ENCODE results near the gene TREH. TPM values are rescaled to one million over a fixed set of nuclear protein-coding genes. Genes with fewer than 3 reads are reported as not detected.
"Not testable (repeated sequence)": the region's sequence is repeated elsewhere in the genome, so short reads cannot be mapped to it uniquely, and the experiment has no call there.

TREH gene
- total RNA-seq, 2 donors from 2014 or later = 2.4 TPM; not detected in 1

DNA sequence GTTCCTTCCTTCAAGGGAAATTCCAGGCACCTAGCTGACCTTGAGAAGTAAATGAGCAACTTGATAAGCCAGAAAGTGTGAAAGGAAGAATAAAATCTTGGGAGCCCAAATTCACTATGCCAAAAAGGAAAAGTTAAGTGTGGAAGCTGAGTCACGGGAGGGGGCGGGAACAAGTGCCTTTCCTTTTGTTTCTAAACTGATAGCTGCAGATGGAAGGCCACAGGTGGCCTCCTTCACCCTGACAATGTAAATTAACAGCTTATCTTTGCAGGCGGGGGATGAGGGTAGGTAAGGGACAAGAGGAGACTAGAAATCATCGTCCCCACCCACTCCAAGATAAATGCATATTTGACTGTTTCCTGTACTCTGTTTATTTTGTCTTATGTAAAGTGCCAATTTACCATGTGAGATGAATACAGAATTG lies 36.4 kb upstream of the TREH start:
- no peak for TF ChIP-seq POLR2AphosphoS5 (IDR thresholded peaks at IDR 0.05)
- TF ChIP-seq, protein P1, sequence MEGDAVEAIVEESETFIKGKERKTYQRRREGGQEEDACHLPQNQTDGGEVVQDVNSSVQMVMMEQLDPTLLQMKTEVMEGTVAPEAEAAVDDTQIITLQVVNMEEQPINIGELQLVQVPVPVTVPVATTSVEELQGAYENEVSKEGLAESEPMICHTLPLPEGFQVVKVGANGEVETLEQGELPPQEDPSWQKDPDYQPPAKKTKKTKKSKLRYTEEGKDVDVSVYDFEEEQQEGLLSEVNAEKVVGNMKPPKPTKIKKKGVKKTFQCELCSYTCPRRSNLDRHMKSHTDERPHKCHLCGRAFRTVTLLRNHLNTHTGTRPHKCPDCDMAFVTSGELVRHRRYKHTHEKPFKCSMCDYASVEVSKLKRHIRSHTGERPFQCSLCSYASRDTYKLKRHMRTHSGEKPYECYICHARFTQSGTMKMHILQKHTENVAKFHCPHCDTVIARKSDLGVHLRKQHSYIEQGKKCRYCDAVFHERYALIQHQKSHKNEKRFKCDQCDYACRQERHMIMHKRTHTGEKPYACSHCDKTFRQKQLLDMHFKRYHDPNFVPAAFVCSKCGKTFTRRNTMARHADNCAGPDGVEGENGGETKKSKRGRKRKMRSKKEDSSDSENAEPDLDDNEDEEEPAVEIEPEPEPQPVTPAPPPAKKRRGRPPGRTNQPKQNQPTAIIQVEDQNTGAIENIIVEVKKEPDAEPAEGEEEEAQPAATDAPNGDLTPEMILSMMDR (IDR thresholded peaks at IDR 0.05) = no peak
- TF ChIP-seq POLR2A (IDR thresholded peaks at IDR 0.05) = no peak
- no peak overlapping the region for H3K4me3 ChIP-seq
- H3K4me1 ChIP-seq (replicated peaks) = no peaks in the 10 kb centered on the region
- H3K27ac ChIP-seq = no peak overlapping the region
- WGBS = 60% methylated on average over 4 of the region's 4 CpGs
- no peaks in the 10 kb centered on the region for H3K27me3 ChIP-seq (replicated peaks; ENCODE audit: insufficient read depth)
- H3K36me3 ChIP-seq = no peaks in the 10 kb centered on the region
- no peaks in the 10 kb centered on the region for H3K9me3 ChIP-seq
- intact Hi-C loops (cut with DNase I) = no loop called here
- no peak for DNase-seq (ENCODE audit: low spot score)

DNA sequence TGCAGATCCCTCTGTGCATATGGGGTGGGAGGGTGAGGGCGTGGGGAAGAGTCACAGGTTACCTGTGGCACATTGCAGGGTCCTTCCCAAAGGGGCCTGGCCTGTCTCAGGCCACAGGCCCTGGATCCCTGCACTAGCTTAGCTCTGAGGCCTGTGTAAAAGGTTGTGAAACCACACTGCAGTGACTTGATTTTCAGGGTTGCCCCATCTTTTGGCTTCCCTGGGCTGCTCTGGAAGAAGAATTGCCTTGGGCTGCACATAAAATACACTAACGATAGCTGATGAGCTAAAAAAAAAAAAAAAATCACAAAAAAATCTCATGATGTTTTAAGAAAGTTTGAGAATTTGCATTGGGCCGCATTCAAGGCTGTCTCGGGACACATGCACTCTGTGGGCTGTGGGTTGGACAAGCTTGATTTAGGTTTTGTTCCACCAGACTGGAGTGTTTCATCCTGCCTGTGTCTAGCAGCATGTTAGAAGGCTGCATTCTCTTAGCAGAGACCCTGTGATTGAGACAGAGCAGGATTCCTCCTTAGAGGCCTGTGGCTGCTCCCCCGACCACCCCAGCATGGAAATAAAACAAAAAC lies 35.9 kb upstream of the TREH start:
- Histone ChIP-seq H3K9me3 (no peaks in the 10 kb centered on the region), H3K27ac (no peak overlapping the region), H3K4me1 (replicated peaks) (no peaks in the 10 kb centered on the region), H3K4me3 (no peak overlapping the region), H3K27me3 (replicated peaks; ENCODE audit: insufficient read depth) (no peaks in the 10 kb centered on the region), H3K36me3 (no peaks in the 10 kb centered on the region)
- WGBS = 60% methylated on average over 5 of the region's 5 CpGs
- DNase-seq (ENCODE audit: low spot score) = no peak
- TF ChIP-seq POLR2A (IDR thresholded peaks at IDR 0.05) (no peak), POLR2AphosphoS5 (IDR thresholded peaks at IDR 0.05) (no peak)
- TF ChIP-seq, protein P1 (IDR thresholded peaks at IDR 0.05) = no peak
- intact Hi-C loops (cut with DNase I) = no loop called here

DNA sequence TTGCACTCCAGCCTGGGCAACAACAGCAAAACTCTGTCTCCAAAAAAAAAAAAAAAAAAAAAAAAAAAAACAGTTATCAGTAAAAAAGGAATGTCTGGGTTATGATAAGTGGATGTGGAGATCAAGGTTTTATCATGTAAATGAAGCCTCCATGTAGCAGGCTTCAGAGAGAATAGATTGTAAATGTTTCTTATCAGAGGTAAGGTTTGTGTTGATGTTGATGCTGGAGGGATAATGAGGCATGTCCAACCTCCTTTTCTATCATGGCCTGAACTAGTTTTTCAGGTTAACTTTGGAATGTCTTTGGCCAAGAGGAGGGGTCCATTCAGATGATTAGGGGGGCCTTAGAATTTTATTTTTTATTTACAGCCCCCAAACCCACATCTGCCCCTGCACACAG lies 35.4 kb upstream of the TREH start:
- no peak overlapping the region for H3K27ac ChIP-seq
- H3K4me1 ChIP-seq (replicated peaks) = no peaks in the 10 kb centered on the region
- TF ChIP-seq, protein P1 (IDR thresholded peaks at IDR 0.05) = no peak
- TF ChIP-seq POLR2AphosphoS5 (IDR thresholded peaks at IDR 0.05) (no peak), POLR2A (IDR thresholded peaks at IDR 0.05) (no peak)
- H3K4me3 ChIP-seq = no peak overlapping the region
- no peaks in the 10 kb centered on the region for H3K9me3 ChIP-seq
- DNase-seq (ENCODE audit: low spot score) = no peak
- H3K27me3 ChIP-seq (replicated peaks; ENCODE audit: insufficient read depth) = no peaks in the 10 kb centered on the region
- no peaks in the 10 kb centered on the region for H3K36me3 ChIP-seq
- intact Hi-C loops (cut with DNase I) = no loop called here

DNA sequence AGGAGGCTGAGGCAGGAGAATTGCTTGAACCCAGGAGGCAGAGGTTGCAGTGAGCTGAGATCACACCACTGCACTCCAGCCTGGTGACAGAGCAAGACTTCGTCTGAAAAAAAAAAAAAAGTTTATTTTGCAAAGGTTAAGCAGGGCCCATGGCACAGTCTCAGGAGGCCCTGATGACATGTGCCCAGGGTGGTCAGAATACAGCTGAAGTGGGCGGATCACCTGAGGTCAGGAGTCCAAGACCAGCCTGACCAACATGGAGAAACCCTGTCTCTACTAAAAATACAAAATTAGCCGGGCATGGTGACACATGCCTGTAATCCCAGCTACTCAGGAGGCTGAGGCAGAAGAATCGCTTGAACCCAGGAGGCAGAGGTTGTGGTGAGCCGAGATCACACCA lies 35.0 kb upstream of the TREH start:
- H3K9me3 ChIP-seq; H3K4me3 ChIP-seq; H3K27me3 ChIP-seq (replicated peaks; ENCODE audit: insufficient read depth); intact Hi-C loops (cut with DNase I); H3K27ac ChIP-seq; DNase-seq (ENCODE audit: low spot score); H3K36me3 ChIP-seq; H3K4me1 ChIP-seq (replicated peaks): not testable (repeated sequence)
- 94% methylated on average over 5 of the region's 5 CpGs for WGBS

DNA sequence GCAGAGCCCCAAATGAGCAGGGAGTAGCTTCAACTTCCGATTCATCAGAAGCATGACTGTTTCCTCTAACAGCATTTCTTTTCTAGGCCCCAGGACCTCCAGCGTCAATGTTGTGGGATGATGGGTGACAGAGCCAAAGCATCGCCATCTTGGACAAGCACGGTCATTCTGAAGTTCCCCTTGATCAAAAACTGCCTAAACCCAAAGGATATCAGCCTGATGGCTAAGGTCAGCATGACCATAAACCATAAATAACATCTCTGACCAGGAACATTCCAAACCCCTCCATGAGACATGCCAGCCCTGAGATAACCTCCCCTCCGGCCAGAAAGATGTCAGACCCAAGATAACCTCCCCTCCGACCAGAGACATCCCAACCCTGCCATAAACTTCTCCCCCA lies 28.8 kb upstream of the TREH start:
- DNase-seq (ENCODE audit: low spot score) = no peak
- H3K9me3 ChIP-seq = no peaks in the 10 kb centered on the region
- H3K36me3 ChIP-seq = no peaks in the 10 kb centered on the region
- TF ChIP-seq, protein P1 (IDR thresholded peaks at IDR 0.05) = no peak
- TF ChIP-seq POLR2A (IDR thresholded peaks at IDR 0.05) = no peak
- no peak for TF ChIP-seq POLR2AphosphoS5 (IDR thresholded peaks at IDR 0.05)
- H3K4me1 ChIP-seq (replicated peaks) = no peaks in the 10 kb centered on the region
- intact Hi-C loops (cut with DNase I) = no loop called here
- no peak overlapping the region for H3K27ac ChIP-seq
- WGBS = 79% methylated on average over 6 of the region's 6 CpGs
- no peak overlapping the region for H3K4me3 ChIP-seq
- no peaks in the 10 kb centered on the region for H3K27me3 ChIP-seq (replicated peaks; ENCODE audit: insufficient read depth)

All from prostate gland (tissue), 2 donors.